Measurements from ENCODE around the gene TBC1D3B.
"Not testable (repeated sequence)": the region's sequence is repeated elsewhere in the genome, so short reads cannot be mapped to it uniquely, and the experiment has no call there.

Gene TBC1D3B

GRCh38 chr17:36176536-36176935 is at the start of gene TBC1D3B:
TSS of gene TBC1D3B (minus strand) at chr17:36176636. CDS start at chr17:36175050, 1,586 bp downstream.
- not testable (repeated sequence) for H3K4me3 ChIP-seq (replicated peaks; ENCODE audit: low read depth, low read length); DNase-seq (ENCODE audit: low read depth)

DNA sequence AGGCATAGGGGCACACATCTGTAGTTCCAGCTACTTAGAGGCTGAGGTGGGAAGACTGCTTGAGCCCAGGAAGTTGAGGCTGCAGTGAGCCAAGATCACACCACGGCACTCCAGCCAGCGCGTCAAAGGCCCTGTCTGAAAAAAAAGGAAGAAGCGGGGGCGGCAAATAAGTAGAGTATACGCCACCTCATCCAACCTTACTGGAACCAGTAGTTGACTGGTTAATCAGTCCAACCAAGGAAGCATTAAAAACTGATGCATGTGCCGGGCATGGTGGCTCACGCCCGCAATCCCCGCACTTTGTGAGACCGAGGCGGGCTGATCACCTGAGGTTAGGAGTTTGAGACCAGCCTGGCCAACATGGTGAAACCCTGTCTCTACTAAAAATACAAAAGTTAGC is 46.5 kb upstream of the TBC1D3B start:
- H3K4me3 ChIP-seq (replicated peaks; ENCODE audit: low read depth, low read length); DNase-seq (ENCODE audit: low read depth): not testable (repeated sequence)

GRCh38 chr17:36221581-36222100 is 45.2 kb upstream of the TBC1D3B start:
- DNase-seq (ENCODE audit: low read depth); H3K4me3 ChIP-seq (replicated peaks; ENCODE audit: low read depth, low read length): not testable (repeated sequence)

- not testable (repeated sequence) for DNase-seq (ENCODE audit: low read depth); H3K4me3 ChIP-seq (replicated peaks; ENCODE audit: low read depth, low read length)
Observed at GRCh38 chr17:36220737-36221580, 44.5 kb upstream of the TBC1D3B start.

DNA sequence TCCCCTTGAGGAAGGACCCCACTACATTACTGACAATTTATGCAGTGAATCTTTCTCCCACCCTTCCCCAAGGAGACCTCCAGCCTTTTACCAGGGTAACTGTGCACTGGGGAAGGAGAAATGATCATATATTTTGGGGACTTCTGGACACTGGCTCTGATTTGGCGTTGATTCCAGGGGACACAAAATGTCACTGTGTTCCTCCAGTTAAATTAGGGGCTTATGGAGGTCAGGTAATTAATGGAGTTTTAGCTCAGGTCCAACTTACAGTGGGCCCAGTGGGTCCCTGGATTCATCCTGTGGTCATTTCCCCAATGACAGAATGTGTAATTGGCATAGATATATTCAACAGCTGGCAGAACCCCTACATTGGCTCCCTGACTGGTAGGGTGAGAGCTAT is 43.1 kb upstream of the TBC1D3B start:
- DNase-seq (ENCODE audit: low read depth); H3K4me3 ChIP-seq (replicated peaks; ENCODE audit: low read depth, low read length): not testable (repeated sequence)

DNA sequence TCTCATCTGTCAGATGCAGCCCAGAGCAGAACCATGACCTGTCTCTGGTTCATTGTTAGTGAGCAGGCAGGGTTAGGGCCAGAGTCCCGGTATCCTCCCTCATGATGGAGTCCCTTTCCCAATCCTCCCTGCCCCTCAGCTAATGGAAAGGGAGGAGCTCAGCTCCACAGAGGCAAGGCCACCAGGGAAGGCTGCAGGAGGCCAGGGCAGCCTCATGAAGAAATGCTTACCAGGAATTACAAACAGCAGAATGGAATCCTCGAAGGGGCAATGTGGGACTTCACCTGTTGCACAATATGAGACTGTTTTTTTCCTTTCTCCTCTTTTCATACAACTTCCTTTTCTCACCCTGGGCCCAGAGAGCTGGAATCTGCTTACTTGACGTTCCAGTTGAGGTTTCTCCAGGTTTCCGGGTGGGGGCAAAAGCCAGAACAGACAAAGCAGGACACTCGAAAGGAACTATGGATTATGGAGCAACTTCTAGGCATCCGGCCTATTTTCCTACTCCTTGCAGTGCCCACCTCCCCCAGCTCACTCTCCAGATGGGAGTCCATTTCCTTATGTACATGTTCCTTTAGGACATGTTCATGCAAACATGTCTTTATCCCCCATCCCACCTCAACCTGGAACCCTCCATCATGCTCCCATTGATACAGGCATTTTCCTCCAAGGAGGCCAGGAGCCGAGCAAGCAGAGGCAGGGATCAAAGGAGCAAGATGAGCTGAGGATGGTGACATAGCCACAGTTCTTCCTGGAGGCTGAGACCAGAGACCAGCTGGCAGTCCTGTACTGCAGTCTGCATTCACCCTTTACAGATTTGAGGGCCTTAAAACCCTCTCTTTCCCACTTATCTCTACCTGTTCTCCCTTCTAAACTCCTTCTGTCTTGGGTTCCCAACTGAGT is 39.2 kb upstream of the TBC1D3B start:
- DNase-seq (ENCODE audit: low read depth): not testable (repeated sequence)

DNA sequence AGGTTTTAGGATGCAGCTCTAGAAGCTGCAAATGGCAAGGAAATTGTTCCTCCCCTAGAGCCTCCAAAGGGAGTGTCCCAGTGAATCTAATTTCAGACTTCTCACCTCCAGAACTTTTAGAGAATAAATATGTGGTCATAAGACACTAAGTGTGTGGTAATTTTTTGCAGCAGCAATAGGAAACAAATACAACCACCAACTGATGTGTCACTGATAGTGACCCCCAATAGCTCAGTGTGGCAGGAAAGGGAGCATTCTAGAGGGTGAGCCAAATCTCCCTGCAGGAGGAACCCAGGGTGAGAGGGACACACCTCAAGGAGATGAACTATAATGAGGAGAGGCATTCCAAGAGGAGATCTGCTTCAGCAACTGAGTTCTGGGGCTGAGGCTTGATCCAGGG is 38.5 kb upstream of the TBC1D3B start:
- TF ChIP-seq, protein P1, sequence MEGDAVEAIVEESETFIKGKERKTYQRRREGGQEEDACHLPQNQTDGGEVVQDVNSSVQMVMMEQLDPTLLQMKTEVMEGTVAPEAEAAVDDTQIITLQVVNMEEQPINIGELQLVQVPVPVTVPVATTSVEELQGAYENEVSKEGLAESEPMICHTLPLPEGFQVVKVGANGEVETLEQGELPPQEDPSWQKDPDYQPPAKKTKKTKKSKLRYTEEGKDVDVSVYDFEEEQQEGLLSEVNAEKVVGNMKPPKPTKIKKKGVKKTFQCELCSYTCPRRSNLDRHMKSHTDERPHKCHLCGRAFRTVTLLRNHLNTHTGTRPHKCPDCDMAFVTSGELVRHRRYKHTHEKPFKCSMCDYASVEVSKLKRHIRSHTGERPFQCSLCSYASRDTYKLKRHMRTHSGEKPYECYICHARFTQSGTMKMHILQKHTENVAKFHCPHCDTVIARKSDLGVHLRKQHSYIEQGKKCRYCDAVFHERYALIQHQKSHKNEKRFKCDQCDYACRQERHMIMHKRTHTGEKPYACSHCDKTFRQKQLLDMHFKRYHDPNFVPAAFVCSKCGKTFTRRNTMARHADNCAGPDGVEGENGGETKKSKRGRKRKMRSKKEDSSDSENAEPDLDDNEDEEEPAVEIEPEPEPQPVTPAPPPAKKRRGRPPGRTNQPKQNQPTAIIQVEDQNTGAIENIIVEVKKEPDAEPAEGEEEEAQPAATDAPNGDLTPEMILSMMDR (IDR thresholded peaks at IDR 0.05; ENCODE audit: low read length, missing control alignments): no peak
- DNase-seq (ENCODE audit: low read depth): no peak
- H3K4me3 ChIP-seq (replicated peaks; ENCODE audit: low read depth, low read length): no peak overlapping the region

More for the DNA sequence above, 39.2 kb upstream of the TBC1D3B start:
- not testable (repeated sequence) for H3K4me3 ChIP-seq (replicated peaks; ENCODE audit: low read depth, low read length)

GRCh38 chr17:36213695-36214094 is 37.3 kb upstream of the TBC1D3B start:
- no peak overlapping the region for H3K4me3 ChIP-seq (replicated peaks; ENCODE audit: low read depth, low read length)
- no peak for DNase-seq (ENCODE audit: low read depth)
- TF ChIP-seq, protein P1 (IDR thresholded peaks at IDR 0.05; ENCODE audit: low read length, missing control alignments): no peak

- DNase-seq (ENCODE audit: low read depth): no peak
- TF ChIP-seq, protein P1 (IDR thresholded peaks at IDR 0.05; ENCODE audit: low read length, missing control alignments): no peak
- H3K4me3 ChIP-seq (replicated peaks; ENCODE audit: low read depth, low read length): no peak overlapping the region
Observed at GRCh38 chr17:36212966-36213365, 36.5 kb upstream of the TBC1D3B start.

DNA sequence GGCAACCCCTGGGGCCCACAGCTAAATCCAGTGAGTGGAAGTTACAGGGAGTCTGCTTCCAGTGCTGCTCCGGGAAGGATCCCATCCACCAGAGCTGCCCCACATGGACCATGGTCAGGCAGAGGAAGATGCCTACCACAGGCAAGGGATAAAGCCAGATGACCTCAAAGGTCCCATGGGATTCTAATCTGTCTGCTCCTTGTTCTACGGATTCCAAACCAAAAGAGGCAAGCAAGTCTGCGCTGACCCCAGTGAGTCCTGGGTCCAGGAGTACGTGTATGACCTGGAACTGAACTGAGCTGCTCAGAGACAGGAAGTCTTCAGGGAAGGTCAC is 35.8 kb upstream of the TBC1D3B start:
- TF ChIP-seq, protein P1 (IDR thresholded peaks at IDR 0.05; ENCODE audit: low read length, missing control alignments): no peak
- no peak overlapping the region for H3K4me3 ChIP-seq (replicated peaks; ENCODE audit: low read depth, low read length)
- DNase-seq (ENCODE audit: low read depth): no peak

DNA sequence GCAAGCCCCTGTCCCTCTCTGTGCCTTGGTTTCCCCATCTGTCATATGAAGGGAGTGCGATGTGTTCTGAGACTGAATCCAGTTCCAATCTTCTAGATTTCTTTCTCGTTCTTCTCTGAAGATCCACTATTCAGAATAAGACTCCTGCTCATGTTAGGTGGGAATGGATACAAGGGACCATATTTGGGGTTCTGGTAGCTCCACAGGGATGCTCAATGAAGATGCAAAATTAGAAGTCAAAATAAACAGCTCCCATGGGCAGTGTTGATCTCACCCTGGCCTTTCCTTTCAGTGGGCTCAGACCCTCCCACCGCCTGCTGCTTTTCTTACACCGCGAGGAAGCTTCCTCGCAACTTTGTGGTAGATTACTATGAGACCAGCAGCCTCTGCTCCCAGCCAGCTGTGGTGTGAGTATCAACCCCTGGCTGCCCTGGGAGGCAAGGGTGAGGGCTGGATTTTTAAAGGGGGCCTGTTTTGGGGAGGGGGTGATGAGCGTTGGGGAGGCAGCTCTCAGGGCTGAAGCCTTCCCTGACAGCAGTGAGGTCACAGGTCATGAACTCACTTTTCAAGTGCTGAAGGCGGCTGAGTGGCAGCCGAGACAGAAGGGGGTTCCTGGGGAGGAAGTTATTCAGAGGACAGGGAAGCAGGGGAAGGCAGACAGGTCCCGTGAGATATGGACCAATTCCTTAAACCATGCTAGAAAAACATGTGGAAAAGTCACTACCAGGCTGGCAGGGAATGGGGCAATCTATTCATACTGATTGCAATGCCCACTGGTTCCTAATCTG is 35.2 kb upstream of the TBC1D3B start:
- not testable (repeated sequence) for H3K4me3 ChIP-seq (replicated peaks; ENCODE audit: low read depth, low read length); DNase-seq (ENCODE audit: low read depth)

- not testable (repeated sequence) for DNase-seq (ENCODE audit: low read depth); H3K4me3 ChIP-seq (replicated peaks; ENCODE audit: low read depth, low read length)
Observed at GRCh38 chr17:36210439-36211211, 34.2 kb upstream of the TBC1D3B start, which contains the start of gene CCL4L2. TSS of gene CCL4L2 (plus strand) at chr17:36211063.

Data from fibroblast of pulmonary artery (primary cell).